ACHN (cell line): ENCODE measurements around the gene SLC6A11.

ENCODE experiments used
- DNase-seq: peaks from one replicate; pipeline ENCODE4 v3.0.0-alpha.2; 2015
- in situ Hi-C: cut with HindIII; loops from 2 replicates; pipeline ENCODE4 v1.10.0; 2017; ENCODE audit warnings: low sequenced_read_pairs, low pct_ligation_motif_present, low pct_unique_long_range_greater_than_20kb

SLC6A11 gene

DNA sequence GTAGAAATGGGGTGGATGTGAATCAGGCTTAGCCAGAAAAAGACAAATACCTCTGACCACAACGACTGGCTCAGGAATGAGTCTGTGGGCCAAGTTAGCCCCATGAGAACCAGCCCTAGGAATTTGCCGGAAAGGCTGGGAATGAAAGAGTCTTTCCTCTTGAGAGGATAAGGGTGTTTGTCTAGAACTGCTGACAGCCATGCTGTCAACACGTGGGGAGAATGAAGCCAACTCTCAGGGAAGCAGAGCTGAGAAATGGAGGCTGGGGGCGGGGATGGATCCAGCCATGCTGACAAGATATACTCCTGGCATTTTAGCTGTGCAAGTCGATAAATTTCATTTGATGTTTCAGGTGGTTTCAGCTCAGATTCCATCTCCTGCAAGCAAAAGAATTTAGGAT lies 165.9 kb downstream of the SLC6A11 start:
- in situ Hi-C loops, result no loop called here
- no peak for DNase-seq

DNA sequence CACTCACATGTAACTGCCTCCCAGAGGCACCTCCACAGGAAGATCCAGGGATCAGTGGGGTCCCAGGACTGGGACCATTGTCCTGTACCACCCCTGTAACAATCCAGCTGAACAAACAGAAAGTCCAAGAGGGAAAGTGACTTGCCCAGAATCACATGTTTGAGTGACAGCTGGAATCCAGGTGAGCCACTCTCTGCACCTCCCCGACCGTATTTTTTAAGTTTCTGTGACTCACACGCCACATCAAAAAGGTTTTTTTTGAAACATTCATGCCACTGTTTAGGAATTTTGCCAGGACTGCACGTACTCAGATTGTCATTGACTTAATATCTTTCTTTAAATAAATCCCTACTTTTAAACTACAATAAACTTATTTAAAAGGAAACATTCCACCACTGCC lies 166.8 kb downstream of the SLC6A11 start:
- no peak for DNase-seq

GRCh38 chr3:10983219-10983916 lies 167.3 kb downstream of the SLC6A11 start:
- peak; percentile 49 for DNase-seq
- in situ Hi-C loops, result no loop called here

More for the DNA sequence above, 166.8 kb downstream of the SLC6A11 start:
- in situ Hi-C loops, result no loop called here

DNA sequence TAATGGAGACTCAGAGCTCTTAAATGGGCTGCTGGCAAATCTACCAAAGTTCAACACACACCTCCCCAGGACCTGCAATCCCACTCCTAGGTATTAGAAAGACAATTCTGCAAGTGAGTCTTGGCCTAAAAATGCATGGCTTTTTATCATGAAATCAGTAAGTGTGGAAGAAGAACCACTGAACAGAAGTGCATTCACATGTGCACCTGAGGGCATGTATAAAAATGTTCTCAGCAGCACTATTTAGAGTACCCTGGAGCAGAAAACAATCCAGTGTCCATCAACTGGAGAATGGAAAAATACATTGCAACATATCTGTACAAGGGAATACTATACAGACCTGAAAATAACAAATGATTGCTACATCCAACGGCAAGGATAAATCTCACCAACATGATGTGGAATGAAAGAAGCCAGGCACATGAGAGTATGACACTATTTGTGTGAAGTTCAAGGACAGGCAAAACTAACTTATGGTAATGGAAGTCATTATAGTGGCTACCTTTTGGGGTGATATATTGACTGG lies 168.4 kb downstream of the SLC6A11 start:
- in situ Hi-C loops, result no loop called here
- no peak for DNase-seq

GRCh38 chr3:10985181-10985580 lies 169.2 kb downstream of the SLC6A11 start:
- in situ Hi-C loops, result no loop called here
- DNase-seq, result no peak

- in situ Hi-C loops, result no loop called here
- no peak for DNase-seq
These were observed 170.6 kb downstream of the SLC6A11 start for GRCh38 chr3:10986592-10986991.

- in situ Hi-C loops, result no loop called here
- DNase-seq, result no peak
These were observed 172.1 kb downstream of the SLC6A11 start for GRCh38 chr3:10988001-10988665.

- no peak for DNase-seq
- in situ Hi-C loops, result no loop called here
These were observed 173.0 kb downstream of the SLC6A11 start for GRCh38 chr3:10988991-10989484.
